ENCODE data around the gene PPP2R2D. TPM values are rescaled to one million over a fixed set of nuclear protein-coding genes. Genes with fewer than 3 reads are reported as not detected.

PPP2R2D gene
- total RNA-seq, 1 experiment from 2014 or later: 41.0 TPM

DNA sequence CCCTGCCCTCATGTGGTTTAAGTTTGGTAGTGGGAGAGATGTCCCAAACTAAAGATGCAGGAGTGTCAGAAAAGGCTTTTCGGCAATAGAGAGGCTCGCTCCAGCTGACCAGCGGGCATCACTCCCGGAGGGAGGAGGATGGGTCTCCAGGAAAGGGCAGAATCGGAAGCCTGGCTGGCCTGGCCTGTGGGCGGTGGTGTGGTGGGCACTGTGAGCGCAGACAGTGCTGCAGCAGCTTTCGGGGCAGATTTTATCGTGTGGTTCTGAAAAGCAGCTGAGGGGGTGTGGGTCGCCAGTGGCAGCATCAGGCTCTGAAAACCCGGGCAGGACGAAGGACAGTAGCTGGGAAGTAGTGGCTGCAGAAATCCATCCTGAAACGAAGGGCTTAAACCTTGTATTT lies 68.1 kb downstream of the PPP2R2D start:
- CTCF ChIA-PET: no interaction called here
- no TSS peak for BruUV-seq (replicated peaks)
- peaks cover 7% of the 10 kb centered on the region; the same call in 1 of the 2 replicates for H3K4me1 ChIP-seq (ENCODE audit: control insufficient read depth, insufficient read depth, low read length)
- no peaks in the 10 kb centered on the region for H3K36me3 ChIP-seq (ENCODE audit: control insufficient read depth, insufficient read depth, low read length)
- no peaks in the 10 kb centered on the region for H3K27me3 ChIP-seq (ENCODE audit: control insufficient read depth, insufficient read depth, low read length)
- in situ Hi-C loops (cut with HindIII; ENCODE audit: low pct_unique_long_range_greater_than_20kb, low sequenced_read_pairs): no loop called here
- H3K4me3 ChIP-seq (ENCODE audit: low read depth in 2 of 2, low read length in 2 of 2): no peak overlapping the region
- intact Hi-C loops (cut with micrococcal nuclease; ENCODE audit: unreplicated experiment): no loop called here
- ATAC-seq (no peak), DNase-seq (ENCODE audit: low read depth, low spot score) (no peak)
- H3K27ac ChIP-seq (ENCODE audit: low read length): no peak overlapping the region
- TF ChIP-seq POLR2AphosphoS5 (IDR thresholded peaks at IDR 0.05; ENCODE audit: low read depth, low read length) (no peak), SIN3A (IDR thresholded peaks at IDR 0.05; ENCODE audit: borderline replicate concordance, insufficient read depth, low read depth, low read length) (no peak), TCF7L2 (IDR thresholded peaks at IDR 0.05; ENCODE audit: low read depth, low read length) (no peak)
- TF ChIP-seq, protein P1, sequence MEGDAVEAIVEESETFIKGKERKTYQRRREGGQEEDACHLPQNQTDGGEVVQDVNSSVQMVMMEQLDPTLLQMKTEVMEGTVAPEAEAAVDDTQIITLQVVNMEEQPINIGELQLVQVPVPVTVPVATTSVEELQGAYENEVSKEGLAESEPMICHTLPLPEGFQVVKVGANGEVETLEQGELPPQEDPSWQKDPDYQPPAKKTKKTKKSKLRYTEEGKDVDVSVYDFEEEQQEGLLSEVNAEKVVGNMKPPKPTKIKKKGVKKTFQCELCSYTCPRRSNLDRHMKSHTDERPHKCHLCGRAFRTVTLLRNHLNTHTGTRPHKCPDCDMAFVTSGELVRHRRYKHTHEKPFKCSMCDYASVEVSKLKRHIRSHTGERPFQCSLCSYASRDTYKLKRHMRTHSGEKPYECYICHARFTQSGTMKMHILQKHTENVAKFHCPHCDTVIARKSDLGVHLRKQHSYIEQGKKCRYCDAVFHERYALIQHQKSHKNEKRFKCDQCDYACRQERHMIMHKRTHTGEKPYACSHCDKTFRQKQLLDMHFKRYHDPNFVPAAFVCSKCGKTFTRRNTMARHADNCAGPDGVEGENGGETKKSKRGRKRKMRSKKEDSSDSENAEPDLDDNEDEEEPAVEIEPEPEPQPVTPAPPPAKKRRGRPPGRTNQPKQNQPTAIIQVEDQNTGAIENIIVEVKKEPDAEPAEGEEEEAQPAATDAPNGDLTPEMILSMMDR (IDR thresholded peaks at IDR 0.05): no peak
- TF ChIP-seq, protein P2, sequence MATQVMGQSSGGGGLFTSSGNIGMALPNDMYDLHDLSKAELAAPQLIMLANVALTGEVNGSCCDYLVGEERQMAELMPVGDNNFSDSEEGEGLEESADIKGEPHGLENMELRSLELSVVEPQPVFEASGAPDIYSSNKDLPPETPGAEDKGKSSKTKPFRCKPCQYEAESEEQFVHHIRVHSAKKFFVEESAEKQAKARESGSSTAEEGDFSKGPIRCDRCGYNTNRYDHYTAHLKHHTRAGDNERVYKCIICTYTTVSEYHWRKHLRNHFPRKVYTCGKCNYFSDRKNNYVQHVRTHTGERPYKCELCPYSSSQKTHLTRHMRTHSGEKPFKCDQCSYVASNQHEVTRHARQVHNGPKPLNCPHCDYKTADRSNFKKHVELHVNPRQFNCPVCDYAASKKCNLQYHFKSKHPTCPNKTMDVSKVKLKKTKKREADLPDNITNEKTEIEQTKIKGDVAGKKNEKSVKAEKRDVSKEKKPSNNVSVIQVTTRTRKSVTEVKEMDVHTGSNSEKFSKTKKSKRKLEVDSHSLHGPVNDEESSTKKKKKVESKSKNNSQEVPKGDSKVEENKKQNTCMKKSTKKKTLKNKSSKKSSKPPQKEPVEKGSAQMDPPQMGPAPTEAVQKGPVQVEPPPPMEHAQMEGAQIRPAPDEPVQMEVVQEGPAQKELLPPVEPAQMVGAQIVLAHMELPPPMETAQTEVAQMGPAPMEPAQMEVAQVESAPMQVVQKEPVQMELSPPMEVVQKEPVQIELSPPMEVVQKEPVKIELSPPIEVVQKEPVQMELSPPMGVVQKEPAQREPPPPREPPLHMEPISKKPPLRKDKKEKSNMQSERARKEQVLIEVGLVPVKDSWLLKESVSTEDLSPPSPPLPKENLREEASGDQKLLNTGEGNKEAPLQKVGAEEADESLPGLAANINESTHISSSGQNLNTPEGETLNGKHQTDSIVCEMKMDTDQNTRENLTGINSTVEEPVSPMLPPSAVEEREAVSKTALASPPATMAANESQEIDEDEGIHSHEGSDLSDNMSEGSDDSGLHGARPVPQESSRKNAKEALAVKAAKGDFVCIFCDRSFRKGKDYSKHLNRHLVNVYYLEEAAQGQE (IDR thresholded peaks at IDR 0.05; ENCODE audit: insufficient read depth in 1 of 2, low read depth in 2 of 2, low read length in 1 of 2): no peak
- no peaks in the 10 kb centered on the region for H3K9me3 ChIP-seq (ENCODE audit: control insufficient read depth, insufficient read depth, low read depth, low read length)
- POLR2A ChIA-PET: no interaction called here

DNA sequence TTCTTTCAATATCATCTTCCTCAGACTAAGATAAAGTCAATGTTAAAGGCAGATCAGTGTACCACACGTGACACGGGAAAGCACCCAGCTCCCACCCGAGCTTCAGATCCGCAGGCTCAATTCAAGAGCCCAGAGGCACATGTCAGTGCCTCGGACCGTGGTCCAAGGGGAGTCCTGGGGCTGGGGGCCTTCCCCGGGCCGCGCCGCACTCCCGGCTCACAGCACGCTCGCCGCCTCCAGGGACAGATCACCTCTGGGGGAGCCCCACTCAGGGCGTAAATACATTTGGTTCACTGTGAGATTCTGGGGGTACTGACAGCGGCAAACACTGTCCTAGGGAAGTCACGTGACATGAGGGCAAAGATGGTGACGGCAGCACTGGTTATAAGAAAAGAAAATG lies 70.1 kb downstream of the PPP2R2D start:
- intact Hi-C loops (cut with micrococcal nuclease; ENCODE audit: unreplicated experiment): no loop called here
- no peak for DNase-seq (ENCODE audit: low read depth, low spot score)
- Histone ChIP-seq H3K27me3 (ENCODE audit: control insufficient read depth, insufficient read depth, low read length) (no peaks in the 10 kb centered on the region), H3K27ac (ENCODE audit: low read length) (no peak overlapping the region), H3K4me1 (ENCODE audit: control insufficient read depth, insufficient read depth, low read length) (peaks cover 7% of the 10 kb centered on the region; the same call in 1 of the 2 replicates), H3K4me3 (ENCODE audit: low read depth in 2 of 2, low read length in 2 of 2) (no peak overlapping the region), H3K36me3 (ENCODE audit: control insufficient read depth, insufficient read depth, low read length) (no peaks in the 10 kb centered on the region), H3K9me3 (ENCODE audit: control insufficient read depth, insufficient read depth, low read depth, low read length) (no peaks in the 10 kb centered on the region)
- ChIA-PET POLR2A (no interaction called here), CTCF (no interaction called here)
- BruUV-seq (replicated peaks): no TSS peak
- in situ Hi-C loops (cut with HindIII; ENCODE audit: low pct_unique_long_range_greater_than_20kb, low sequenced_read_pairs): no loop called here
- TF ChIP-seq SIN3A (IDR thresholded peaks at IDR 0.05; ENCODE audit: borderline replicate concordance, insufficient read depth, low read depth, low read length) (no peak), POLR2AphosphoS5 (IDR thresholded peaks at IDR 0.05; ENCODE audit: low read depth, low read length) (no peak), TCF7L2 (IDR thresholded peaks at IDR 0.05; ENCODE audit: low read depth, low read length) (no peak)
- TF ChIP-seq, protein P2 (IDR thresholded peaks at IDR 0.05; ENCODE audit: insufficient read depth in 1 of 2, low read depth in 2 of 2, low read length in 1 of 2): no peak
- TF ChIP-seq, protein P1 (IDR thresholded peaks at IDR 0.05): no peak
- ATAC-seq: no peak
